Activated CD4-positive, alpha-beta T cell treated with anti-CD3 and anti-CD28 coated beads for 48 hours (primary cell): ENCODE measurements around the gene ARL2BP.
"Not testable (repeated sequence)": the region's sequence is repeated elsewhere in the genome, so short reads cannot be mapped to it uniquely, and the experiment has no call there.

Experiments
- DNase-seq: peaks from one replicate; pipeline ENCODE4 v3.0.0-alpha.2; 2020

Gene ARL2BP

DNA sequence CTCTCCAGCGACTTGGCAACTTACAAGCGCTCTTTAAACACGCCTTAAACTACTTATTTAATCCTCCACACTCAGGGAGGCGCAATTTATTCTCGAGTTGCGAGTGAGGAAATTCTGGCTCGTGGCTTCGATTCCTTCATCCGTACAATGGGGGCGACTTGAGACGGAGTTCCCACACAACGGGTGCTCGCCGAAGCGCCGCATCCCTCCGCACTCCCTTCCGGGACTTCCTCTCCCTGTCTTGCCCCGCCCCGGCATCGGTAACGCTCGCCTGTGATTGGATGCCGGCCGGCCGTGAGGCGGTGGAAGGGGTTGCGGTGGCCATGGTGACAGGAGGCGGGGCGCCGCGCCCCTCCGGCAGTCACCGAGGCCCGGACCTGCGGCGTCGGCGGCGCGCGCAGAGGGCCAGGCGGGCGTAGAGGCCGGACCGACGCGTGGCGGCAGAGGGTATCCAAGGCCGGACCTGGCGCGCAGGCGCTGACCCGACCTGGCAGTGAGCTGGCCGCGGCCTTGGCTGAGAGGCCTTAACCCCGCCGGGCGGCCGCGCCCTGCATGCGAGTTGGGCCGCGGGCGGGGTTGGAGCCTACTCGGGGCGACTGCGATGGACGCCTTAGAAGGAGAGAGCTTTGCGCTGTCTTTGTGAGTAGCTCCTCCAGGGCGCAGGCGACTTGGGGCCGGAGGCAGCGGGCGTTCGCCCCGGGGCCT is at the start of gene ARL2BP:
Gene ARL2BP, plus strand, starts transcription at position 493 of the 705 bp plus-strand sequence. Its CDS starts 109 bp downstream, at position 602.
- peak; percentile 98 for DNase-seq

DNA sequence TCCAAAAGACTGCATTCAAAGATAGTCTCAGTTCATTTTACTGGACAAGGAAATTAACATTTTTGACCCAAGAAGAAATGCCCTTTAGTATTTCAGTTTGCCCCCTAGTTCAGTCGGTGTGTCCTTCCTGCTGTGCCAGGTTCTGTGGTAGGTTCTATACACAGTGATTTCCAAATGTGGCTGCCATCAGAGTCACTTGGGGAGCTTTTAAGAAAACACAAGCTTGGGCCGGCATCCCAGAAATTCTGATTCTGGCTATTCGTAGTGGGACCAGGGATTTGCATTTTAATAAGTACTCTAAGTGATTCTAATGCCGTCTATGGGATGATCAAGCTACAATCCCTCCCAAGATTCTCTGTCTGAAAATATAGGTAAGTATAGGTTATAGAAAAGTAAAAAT is 48.8 kb upstream of the ARL2BP start:
- DNase-seq, result no peak

DNA sequence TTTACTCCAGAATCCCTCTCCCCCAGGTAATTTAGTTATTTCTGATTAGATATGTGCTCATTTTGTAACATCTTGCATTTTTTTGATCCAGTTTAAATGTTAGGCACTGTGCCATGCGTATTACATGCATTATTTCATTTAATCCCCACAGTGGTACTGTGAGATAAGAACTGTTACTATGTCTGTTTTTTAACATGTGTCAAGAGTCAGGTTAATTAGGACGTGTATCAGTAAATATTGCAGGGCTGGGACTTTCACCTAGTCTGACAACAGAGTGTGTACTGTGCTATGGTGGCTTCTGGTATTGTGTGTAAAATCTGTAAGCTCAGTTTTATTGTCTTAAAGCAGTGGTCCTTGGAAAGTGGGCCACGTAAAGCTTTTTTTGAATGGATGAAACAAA is 48.3 kb upstream of the ARL2BP start:
- no peak for DNase-seq

DNA sequence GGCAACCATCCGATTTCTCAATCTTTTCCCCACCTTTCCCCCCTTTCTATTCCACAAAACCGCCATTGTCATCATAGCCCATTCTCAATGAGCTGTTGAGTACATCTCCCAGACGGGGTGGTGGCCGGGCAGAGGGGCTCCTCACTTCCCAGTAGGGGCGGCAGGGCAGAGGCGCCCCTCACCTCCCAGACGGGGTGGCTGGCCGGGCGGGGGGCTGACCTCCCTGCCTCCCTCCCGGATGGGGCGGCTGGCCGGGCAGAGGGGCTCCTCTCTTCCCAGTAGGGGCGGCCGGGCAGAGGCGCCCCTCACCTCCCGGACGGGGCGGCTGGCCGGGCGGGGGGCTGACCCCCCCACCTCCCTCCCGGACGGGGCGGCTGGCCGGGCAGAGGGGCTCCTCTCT is 44.7 kb upstream of the ARL2BP start:
- DNase-seq, result not testable (repeated sequence)

DNA sequence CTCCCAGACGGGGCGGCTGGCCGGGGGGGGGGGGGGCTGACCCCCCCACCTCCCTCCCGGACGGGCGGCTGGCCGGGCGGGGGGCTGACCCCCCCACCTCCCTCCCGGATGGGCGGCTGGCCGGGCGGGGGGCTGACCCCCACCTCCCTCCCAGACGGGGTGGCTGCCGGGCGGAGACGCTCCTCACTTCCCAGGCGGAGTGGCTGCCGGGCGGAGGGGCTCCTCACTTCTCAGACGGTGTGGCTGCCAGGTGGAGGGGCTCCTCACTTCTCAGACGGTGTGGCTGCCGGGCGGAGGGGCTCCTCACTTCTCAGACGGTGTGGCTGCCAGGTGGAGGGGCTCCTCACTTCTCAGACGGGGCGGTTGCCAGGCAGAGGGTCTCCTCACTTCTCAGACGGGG is 44.1 kb upstream of the ARL2BP start:
- DNase-seq, result not testable (repeated sequence)

DNA sequence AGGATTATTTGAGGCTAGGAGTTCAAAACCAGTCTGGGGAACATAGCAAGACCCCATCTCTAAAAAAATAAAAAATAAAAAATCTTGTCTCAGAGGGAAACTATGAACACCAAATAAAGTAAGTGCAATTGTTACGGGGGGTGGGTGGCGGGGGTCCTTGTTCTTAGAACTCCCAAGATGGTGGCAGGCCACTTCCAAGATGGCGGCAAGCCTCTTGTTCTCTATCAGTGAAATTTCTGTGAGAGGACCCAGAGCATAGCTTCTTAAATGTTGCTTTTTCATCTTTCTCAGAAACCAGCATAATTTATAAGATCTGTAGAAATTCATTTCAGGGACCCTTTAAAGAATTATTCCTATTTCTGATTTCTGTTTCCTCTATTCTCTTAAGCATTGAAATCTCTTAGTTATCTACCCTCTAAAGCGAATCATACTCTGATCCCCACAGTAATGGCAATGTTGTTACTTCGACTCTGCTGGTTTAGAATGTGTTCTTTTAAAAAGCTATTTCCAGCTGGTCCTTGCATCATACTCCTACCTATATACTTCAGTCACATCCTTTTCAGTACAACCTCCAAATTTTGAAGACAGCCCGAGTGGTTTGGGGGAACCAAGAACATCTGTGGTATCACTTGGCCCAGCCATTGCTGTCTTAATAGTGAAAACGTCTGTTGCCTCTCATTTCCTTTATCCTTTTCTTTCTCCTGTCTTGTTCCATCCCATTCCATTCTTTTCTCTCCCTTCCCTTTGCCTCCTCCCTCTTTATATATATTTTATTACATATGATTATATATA is 42.8 kb upstream of the ARL2BP start:
- DNase-seq, result no peak

DNA sequence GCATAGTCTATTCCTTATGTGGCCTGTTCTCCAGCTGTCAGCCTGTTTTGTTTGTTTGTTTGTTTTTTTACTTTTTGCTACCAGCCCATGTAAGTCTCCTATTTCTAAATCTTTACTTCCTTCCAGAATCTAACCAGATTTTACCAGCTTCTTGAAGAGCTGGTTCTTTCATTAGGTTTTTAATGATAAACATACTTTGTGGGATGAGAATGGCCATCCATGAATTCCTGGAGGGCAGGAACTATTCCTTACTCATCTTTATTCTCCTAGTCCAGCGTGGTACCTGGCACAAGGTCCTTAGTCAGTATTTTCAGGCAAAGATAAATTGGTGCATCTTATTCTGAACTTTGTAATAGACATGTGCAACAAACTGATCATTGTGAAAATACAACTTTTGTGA is 41.6 kb upstream of the ARL2BP start:
- no peak for DNase-seq

DNA sequence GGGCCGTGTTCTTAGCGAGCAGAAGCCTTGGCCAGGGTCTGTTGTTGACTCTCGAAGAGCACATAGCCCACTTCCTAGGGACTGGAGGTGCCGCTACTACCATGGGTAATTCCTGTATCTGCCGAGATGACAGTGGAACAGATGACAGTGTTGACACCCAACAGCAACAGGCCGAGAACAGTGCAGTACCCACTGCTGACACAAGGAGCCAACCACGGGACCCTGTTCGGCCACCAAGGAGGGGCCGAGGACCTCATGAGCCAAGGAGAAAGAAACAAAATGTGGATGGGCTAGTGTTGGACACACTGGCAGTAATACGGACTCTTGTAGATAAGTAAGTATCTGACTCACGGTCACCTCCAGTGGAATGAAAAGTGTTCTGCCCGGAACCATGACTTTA is 40.4 kb upstream of the ARL2BP start:
- no peak for DNase-seq

DNA sequence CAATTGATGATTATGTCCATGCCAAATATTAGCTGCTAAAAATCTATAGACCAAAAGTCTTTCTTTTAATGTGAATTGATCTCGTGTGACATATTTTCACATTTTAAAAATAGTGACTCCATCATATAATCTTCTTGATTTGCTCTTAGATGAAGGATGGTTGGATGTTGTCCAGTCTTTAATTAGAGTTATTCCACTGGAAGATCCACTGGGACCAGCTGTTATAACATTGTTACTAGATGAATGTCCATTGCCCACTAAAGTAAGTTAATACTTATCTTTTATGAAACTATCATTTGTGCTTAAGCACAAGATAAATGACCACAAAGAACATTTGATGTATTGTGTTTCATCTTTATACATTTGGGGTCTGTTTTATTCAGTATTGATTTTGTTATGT is 36.1 kb upstream of the ARL2BP start:
- no peak for DNase-seq

DNA sequence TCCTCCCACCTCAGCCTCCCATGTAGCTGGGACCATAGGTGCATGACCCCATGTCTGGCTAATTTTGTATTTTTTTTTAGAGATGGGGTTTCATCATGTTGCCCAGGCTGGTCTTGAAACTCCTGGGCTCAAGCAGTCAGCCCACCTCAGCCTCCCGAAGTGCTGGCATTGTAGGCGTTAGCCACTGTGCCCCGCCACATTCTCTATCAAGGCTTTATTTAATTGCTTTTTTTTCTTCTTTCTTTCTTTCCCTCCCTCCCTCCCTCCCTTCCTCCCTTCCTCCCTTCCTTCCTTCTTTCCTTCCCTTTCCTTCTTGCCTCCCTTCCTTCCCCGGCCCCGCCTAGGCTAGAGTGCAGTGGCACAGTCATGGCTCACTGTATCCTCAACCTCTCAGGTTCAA is 35.3 kb upstream of the ARL2BP start:
- no peak for DNase-seq

DNA sequence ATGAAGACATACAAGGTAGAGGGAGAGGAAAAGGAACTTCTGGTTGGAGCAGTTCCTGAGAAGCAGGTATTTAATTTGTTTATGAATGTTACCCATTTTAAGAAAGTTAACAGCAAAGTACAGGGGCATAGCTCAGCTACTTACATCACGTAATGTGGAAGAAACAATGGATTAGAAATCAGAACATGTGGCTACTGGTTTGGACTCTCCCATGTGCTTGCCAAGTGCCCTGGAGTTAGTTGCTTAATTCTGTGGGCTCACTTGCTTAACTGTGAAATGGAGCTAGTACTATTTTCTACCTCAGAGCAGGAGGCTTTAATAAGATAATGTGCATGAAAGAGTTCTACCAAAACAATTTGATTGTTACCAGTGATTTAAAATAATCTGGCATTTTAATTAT is 31.6 kb upstream of the ARL2BP start:
- DNase-seq, result no peak

DNA sequence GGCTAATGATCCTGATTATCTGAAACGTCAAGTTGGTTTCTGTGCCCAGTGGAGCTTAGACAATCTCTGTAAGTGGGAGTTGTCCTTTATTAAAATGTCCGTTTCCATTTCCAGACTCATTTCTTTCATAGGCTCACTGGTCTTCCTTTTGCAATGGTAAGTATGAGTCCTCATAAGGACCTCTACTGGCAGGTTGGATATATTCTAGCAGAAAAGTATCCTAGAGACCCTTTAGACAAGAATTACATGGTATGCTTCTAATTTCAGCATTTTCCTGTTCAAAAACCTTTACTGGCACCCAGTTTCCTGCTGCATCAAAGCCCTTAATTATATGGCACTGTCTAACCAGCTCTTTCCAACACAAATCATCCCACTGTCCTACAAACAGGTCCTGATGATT is 28.1 kb upstream of the ARL2BP start:
- DNase-seq, result no peak

DNA sequence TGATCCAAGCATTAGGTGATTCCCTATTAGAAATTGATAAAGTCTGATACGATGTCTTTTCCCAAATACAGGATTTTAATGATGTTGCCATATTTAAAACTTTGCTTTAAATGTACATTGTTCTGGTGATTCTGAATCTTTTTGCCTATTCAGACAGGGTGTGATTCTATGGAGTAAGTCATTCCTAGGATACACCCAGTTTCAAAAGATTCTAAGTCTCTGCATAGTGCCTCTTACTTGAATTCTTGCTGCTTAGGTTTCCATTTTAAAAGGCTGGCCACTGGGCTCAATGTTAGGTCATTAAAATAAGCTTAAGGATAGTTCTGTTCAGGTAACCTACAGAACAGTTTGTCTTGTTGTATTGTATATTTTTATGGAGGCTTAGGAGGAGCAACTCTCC is 22.0 kb upstream of the ARL2BP start:
- no peak for DNase-seq

DNA sequence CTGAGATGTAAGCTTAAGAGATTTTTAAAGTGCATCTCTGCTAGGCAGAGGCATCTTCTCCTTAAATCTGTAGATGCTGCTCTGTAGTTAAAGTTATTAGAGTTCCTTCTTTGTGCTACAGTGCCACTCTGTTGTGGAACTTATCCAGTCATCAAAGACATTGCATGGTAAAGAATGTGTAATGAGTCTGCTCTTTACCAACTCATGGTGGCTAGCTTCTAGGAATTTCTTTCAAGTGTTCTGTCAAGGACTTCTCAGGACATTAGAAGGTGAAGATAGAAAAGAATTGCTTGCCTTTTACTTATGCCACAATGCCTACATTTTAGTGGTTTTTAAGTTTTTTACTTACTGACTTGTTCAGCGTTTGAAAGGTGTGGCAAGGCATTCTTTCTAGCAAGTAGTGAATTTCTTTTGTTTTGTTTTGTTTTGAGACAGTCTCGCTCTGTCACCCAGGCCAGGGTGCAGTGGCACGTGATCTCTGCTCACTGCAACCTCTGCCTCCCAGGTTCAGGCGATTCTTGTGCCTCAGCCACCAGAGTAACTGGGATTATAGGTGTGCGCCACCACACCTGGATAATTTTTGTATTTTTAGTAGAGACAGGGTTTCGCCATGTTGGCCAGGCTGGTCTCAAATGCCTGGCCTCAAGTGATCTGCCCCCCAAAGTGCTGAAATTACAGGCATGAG is 20.3 kb upstream of the ARL2BP start:
- DNase-seq, result no peak

DNA sequence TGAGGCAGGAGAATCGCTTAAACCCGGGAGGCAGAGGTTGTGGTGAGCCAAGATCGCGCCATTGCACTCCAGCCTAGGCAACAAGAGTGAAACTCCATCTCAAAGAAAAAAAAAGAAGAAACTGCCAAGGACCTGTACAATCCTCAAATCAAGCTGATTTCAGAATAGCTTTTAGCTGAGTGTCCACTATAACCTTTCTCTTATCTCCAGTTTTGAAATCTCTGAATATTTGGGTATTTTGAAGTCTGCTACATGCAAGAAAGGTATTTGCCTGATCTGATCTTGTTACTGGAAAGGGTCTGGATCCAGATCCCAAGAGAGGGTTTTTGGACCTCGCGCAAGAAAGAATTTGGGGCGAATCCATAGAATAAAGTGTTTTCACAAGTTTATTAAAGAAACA is 19.1 kb upstream of the ARL2BP start:
- no peak for DNase-seq

DNA sequence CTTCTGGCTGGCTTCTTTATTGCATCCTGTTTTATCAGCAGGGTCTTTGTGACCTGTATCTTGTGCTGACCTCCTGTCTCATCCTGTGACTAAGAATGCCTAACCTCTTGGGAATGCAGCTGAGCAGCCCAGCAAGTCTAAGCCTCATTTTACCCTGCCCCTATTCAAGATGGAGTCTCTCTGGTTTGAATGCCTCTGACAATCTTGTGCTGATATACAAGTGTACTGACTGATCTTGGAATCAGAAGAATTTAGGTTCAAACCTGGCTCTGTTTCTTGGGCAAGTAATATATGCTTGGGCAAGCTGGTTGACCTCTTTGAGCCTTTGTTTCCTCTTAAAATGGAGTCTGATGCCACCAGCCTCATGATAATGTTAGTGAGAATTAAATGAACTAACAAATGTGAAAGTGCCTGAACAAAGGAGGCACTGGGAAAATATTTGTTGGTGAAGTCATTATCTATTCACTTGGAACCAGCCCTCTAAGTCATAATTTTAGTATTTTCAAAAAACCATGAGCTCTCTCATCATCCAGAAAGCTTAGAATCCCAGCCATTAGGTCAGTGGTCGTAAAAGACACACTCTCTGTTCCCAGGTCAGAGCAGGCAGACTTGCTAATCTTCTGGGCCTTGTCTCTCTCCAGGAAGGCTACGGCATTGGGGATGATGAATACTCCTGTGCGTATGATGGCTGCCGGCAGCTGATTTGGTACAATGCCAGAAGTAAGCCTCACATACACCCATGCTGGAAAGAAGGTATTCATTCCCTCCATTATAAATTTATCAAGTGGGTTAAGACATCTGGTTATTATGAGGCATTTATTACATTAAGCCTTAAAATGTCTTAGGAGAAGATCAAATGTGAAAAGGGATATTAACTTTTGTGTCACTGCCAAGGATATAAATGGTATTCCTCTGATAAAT is 18.1 kb upstream of the ARL2BP start:
- no peak for DNase-seq

DNA sequence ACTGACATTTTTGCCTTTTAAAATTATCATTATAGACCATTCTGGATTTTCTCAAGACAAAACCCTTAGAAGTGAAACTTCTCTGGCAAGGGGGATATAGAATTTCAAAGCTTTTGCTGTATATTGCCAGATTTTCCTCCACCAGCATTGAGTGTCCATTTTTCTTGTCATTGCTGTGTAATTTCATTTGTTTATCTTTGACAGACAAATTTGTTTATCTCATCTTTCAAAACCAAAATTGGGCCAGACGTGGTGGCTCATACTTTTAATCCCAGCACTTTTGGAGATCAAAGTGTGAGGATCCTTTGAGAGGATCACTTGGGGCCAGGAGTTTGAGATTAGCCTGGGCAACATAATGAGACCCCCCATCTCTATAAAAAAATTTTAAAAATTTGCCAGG is 16.0 kb upstream of the ARL2BP start:
- DNase-seq, result no peak

DNA sequence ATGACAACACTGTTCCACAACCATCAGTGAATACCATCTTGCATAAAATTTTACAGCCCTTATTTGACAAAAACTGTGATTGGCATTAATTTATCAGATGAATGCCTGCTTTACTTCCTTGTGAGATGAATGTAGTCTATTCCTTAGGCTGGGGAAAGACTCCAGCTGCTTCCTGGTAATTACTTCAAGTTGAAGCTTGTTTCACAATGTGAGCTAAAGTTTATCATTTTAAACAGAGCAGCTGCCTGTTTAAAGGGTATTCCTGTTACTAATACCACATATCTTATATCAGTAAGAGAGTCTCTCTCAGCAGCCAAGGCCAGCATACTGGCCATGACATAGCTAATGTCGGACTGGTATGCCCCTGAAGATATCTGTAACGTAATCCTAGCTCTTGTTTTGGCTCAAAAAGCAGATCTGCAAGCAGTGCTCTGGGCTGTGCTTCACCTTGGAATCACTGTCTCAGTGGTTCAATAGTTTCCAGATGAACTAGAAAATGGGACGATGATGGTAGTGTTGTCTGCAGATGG is 13.2 kb upstream of the ARL2BP start:
- no peak for DNase-seq

DNA sequence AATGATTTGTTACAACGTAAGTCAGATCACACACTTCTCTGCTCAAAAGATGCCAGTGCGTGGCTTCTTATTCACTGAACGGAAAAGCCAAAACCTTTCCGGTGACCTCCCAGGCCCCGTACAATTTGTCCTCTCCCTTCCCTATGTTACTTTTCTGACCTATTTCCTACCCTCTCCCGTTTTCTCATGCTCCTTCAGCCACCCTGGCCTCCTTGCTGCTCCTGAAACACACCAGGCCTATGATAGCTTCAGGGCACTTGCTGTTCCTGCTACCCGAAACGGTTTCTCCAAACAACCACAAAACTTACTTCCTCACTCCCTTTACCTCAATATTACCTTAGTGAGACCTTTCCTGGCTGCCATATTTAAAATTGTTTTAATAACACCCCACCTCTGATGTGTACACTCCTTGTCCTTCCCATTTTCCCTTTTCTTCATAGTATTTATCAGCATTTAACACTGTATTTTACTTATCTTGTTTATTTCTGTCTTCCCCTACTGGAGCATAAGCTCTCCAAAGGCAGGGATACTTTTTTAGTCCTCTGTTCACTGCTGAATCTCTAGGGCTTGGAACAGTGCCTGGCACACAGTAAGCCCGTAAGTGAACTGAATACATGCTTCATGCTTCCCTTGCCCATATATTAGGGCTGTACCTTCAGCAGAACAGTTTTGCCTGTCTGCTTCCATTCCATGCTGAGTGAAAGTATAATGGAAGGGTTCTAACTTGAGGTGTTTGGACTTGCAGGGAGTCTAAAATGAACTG is 10.9 kb upstream of the ARL2BP start:
- no peak for DNase-seq

DNA sequence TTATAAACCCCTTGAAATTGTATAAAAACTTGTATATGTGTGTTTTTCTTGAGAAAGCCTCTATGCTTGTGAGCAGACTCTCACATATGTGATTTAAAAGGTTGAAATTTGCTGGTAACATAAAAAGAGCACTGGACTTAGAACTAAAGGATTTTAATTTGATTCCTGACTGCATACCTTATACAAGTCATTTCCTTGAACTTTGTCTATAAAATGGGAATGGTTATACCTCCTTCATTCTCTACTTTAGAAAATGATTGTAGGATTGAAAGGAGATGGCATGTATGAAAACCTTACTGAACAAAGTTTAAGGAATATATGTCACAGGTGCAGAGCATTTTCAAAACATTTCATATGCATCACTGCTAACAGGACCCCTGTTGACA is 10.4 kb upstream of the ARL2BP start:
- DNase-seq, result no peak

DNA sequence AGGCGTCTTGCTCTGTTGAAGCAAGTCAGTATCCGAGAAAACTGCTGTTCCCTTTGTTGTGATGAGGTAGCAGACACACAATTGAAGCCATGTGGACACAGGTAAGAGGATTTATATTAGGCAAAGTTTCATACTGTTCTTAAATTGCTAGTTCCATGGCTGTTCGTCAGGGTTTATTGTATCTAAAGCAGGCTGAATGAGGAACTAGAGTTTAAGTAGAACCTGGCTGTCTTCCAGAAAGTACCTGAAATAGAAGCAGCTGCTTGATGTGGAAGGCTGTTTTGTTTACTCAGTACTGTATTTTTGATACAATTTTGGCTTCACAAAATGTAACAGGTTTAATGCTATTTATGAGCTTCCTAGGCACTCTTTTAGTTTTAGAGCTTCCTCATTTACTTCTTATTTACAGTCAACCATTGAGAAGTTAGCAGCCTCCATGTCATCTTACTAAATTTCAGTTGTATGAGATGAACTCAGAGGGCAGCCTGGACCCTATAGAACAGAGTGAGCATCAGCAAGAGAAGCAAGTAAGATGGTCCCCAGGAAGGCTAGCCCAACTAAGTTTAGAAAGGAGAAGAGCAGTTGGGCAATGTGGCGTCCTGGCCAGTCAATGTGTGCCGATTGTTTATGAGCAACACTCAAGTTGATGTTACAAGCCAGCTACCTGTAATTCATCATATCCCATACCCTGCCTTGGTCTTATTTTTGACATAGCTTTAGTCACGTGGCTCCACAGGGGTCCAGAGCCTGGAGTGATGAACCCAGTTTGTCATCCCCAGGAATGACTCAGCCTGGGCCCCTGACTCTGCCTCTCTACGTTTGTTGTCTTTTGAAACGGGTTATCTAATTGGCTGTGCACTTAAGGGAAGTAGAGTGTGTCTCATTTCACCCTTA is 9.7 kb upstream of the ARL2BP start:
- DNase-seq, result peak; percentile 69
